IMR-90 (cell line): Measurements from ENCODE around the gene EFCAB10. TPM values are rescaled to one million over a fixed set of nuclear protein-coding genes. Genes with fewer than 3 reads are reported as not detected.
"Not testable (repeated sequence)": the region's sequence is repeated elsewhere in the genome, so short reads cannot be mapped to it uniquely, and the experiment has no call there.

ENCODE experiments used
- ATAC-seq: fragments of 200-7000 bp; cut with Tn5 transposase; 2 replicates; pipeline ENCODE4 v1.9.1; 2020; ENCODE audit warnings: low read depth, mild to moderate bottlenecking, moderate library complexity
- BruUV-seq: library from RNA; stranded (reverse); fragments of 400-500 nt; replicated peaks from 2 replicates; lab custom pipeline; 2021; lab: Mats Ljungman, UMichigan
- CTCF ChIA-PET: fragments of 300-600 bp; formaldehyde crosslinking; extraction: SDS; loops from one replicate; lab custom pipeline; 2021; ENCODE audit warnings: antibody characterized with exemption; lab: Yijun Ruan, JAX
- POLR2A ChIA-PET: fragments of 300-600 bp; sonication (Branson Sonifier 250); formaldehyde crosslinking; loops from one replicate; lab custom pipeline; 2022; ENCODE audit warnings: antibody characterized with exemption; ENCODE audit not compliant: unreplicated experiment; lab: Charles Lee
- DNase-seq: peaks from one replicate; pipeline ENCODE4 v3.0.0; 2013
- H2AFZ ChIP-seq: replicated peaks from 2 replicates; pipeline ENCODE3; 2013; ENCODE audit warnings: low read length, mild to moderate bottlenecking; ENCODE audit not compliant: poor library complexity
- H2AK5ac ChIP-seq: 2 replicates; pipeline ENCODE4 v1.6.1; 2013; ENCODE audit warnings: low read depth, low read length, inconsistent platforms
- H2AK9ac ChIP-seq: replicated peaks from 2 replicates; pipeline ENCODE3; 2013; ENCODE audit warnings: mild to moderate bottlenecking, low read depth, low read length, moderate library complexity; ENCODE audit not compliant: poor library complexity
- H2BK120ac ChIP-seq: 2 replicates; pipeline ENCODE4 v1.6.1; 2013; ENCODE audit warnings: low read depth, low read length, inconsistent platforms
- H2BK15ac ChIP-seq: 3 replicates; pipeline ENCODE4 v1.6.1; 2013; ENCODE audit warnings: low read depth, low read length, inconsistent platforms
- H2BK20ac ChIP-seq: 2 replicates; pipeline ENCODE4 v1.6.1; 2013; ENCODE audit warnings: low read depth, mild to moderate bottlenecking, inconsistent platforms, low read length, moderate library complexity
- H2BK5ac ChIP-seq: 2 replicates; pipeline ENCODE4 v1.6.1; 2013; ENCODE audit warnings: mild to moderate bottlenecking, low read depth, low read length, inconsistent platforms; ENCODE audit not compliant: poor library complexity, severe bottlenecking
- H3K14ac ChIP-seq: replicated peaks from 2 replicates; pipeline ENCODE4 v1.6.1; 2013; ENCODE audit warnings: low read depth, low read length, inconsistent platforms
- H3K18ac ChIP-seq: 2 replicates; pipeline ENCODE4 v1.6.1; 2013; ENCODE audit warnings: low read depth, low read length, control low read depth
- H3K23ac ChIP-seq: 2 replicates; pipeline ENCODE4 v1.6.1; 2013; ENCODE audit warnings: low read depth, low read length, inconsistent platforms
- H3K27ac ChIP-seq: 2 replicates; pipeline ENCODE4 v1.5.1; 2013; ENCODE audit warnings: mild to moderate bottlenecking, control low read depth, low read length; ENCODE audit not compliant: insufficient read depth
- H3K27me3 ChIP-seq: 2 replicates; pipeline ENCODE4 v1.6.1; 2013; ENCODE audit warnings: low read length; ENCODE audit not compliant: control insufficient read depth, insufficient read depth
- H3K36me3 ChIP-seq: 2 replicates; pipeline ENCODE4 v1.6.1; 2013; ENCODE audit warnings: low read length, mixed read lengths; ENCODE audit not compliant: control insufficient read depth, insufficient read depth
- H3K4ac ChIP-seq: 2 replicates; pipeline ENCODE4 v1.6.1; 2013; ENCODE audit warnings: low read depth, low read length, inconsistent platforms
- H3K4me1 ChIP-seq: 2 replicates; pipeline ENCODE4 v1.6.1; 2013; ENCODE audit warnings: low read length, mixed read lengths; ENCODE audit not compliant: control insufficient read depth, insufficient read depth
- H3K4me2 ChIP-seq: 2 replicates; pipeline ENCODE4 v1.6.1; 2013; ENCODE audit warnings: low read depth, mild to moderate bottlenecking, control low read depth, low read length, moderate library complexity
- H3K4me3 ChIP-seq: 2 replicates; pipeline ENCODE4 v1.5.1; 2013; ENCODE audit warnings: low read depth, mild to moderate bottlenecking, control low read depth, low read length, moderate library complexity; ENCODE audit not compliant: insufficient read depth
- H3K56ac ChIP-seq: 2 replicates; pipeline ENCODE4 v1.6.1; 2013; ENCODE audit warnings: low read length, inconsistent platforms; ENCODE audit not compliant: insufficient read depth; ENCODE audit errors: extremely low read depth
- H3K79me1 ChIP-seq, 2 experiments: 2 replicates each; pipeline ENCODE4 v1.6.1; 2013; ENCODE audit warnings: low read length in 2 of 2, inconsistent platforms in 1 of 2, low read depth in 1 of 2
- H3K9ac ChIP-seq: 2 replicates; pipeline ENCODE4 v1.6.1; 2013; ENCODE audit warnings: low read depth, low read length, control low read depth
- H3K9me1 ChIP-seq: 2 replicates; pipeline ENCODE4 v1.6.1; 2013; ENCODE audit warnings: low read length, inconsistent platforms; ENCODE audit not compliant: insufficient read depth
- H3K9me3 ChIP-seq: 2 replicates; pipeline ENCODE4 v1.6.1; 2013; ENCODE audit warnings: low read length; ENCODE audit not compliant: control insufficient read depth, insufficient read depth
- H4K20me1 ChIP-seq: 2 replicates; pipeline ENCODE4 v1.6.1; 2013; ENCODE audit warnings: low read length, inconsistent platforms; ENCODE audit not compliant: insufficient read depth
- H4K5ac ChIP-seq: 2 replicates; pipeline ENCODE4 v1.6.1; 2013; ENCODE audit warnings: mild to moderate bottlenecking, low read depth, low read length, control low read depth
- H4K8ac ChIP-seq, 2 experiments: 2 replicates each; pipeline ENCODE4 v1.6.1; 2013; ENCODE audit warnings: low read depth in 2 of 2, low read length in 2 of 2, control low read depth in 1 of 2, inconsistent platforms in 1 of 2
- H4K91ac ChIP-seq: 2 replicates; pipeline ENCODE4 v1.6.1; 2013; ENCODE audit warnings: low read depth, low read length, inconsistent platforms; ENCODE audit not compliant: insufficient read depth
- WGBS, 2 experiments: methylation state at CpG; one replicate each; pipeline versions ENCODE4 v1.1.5 to v1.1.7; 2013; ENCODE audit warnings: missing lambda C conversion rate in 2 of 2; ENCODE audit not compliant: insufficient read length in 1 of 2; ENCODE audit errors: extremely low coverage in 2 of 2; 5-methylcytosine and 5-hydroxymethylcytosine counted together
- dilution Hi-C: fragments of 300-500 bp; cut with HindIII; formaldehyde crosslinking; loops from one replicate; pipeline ENCODE4 v1.14.3; 2018; ENCODE audit warnings: low sequenced_read_pairs; ENCODE audit not compliant: unreplicated experiment
- in situ Hi-C: fragments of 300-500 bp; cut with MboI; formaldehyde crosslinking; loops from 3 replicates; pipeline ENCODE4 v1.14.3; 2019; ENCODE audit warnings: low sequenced_read_pairs, inconsistent platforms, mixed read lengths
- intact Hi-C: fragments of 100-400 bp; cut with micrococcal nuclease; formaldehyde crosslinking; loops from 2 replicates; pipeline ENCODE4 v1.10.0; 2022
- polyA plus RNA-seq, 3 experiments: library from polyadenylated mRNA; depleted of rRNA; stranded (reverse); fragments of >200 nt; gene quantifications; 2 replicates each; pipeline ENCODE4 v1.2.3, GENCODE V29; 2012; ENCODE audit warnings: low replicate concordance in 1 of 3
- total RNA-seq: library from RNA; depleted of rRNA; stranded (reverse); fragments of >200 nt; gene quantifications from 2 replicates; pipeline ENCODE4 v1.2.3, GENCODE V29; 2012

Gene EFCAB10
- total and polyA plus RNA-seq, 2 of the 4 experiments (the other 2 are of a cell fraction): not detected

DNA sequence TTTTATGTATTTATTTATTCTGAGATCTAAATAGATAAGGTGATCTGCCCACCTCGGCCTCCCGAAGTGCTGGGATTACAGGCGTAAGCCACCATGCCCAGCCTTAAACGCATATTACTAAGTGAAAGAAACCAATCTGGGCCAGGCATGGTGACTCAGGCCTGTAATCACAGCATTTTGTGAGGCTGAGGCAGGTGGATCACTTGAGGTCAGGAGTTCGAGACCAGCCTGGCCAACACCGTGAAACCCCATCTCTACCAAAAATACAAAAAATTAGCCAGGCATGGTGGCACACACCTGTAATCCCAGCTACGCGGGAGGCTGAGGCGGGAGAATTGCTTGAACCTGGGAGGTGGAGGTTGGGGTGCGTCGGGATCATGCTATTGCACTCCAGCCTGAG is 56.9 kb downstream of the EFCAB10 start:
- H3K79me1 ChIP-seq: peaks cover 7 to 16% of the 10 kb centered on the region in 2 experiments; a peak in 2 of 4 replicates
- H3K9me3 ChIP-seq, H3K56ac ChIP-seq, H4K5ac ChIP-seq, H3K27me3 ChIP-seq, H2BK5ac ChIP-seq, H3K36me3 ChIP-seq, H4K91ac ChIP-seq, H3K9me1 ChIP-seq, H3K4me1 ChIP-seq, H2AK5ac ChIP-seq, H2BK15ac ChIP-seq, H3K4me3 ChIP-seq, in situ Hi-C loops, H2AFZ ChIP-seq, H2AK9ac ChIP-seq, H2BK20ac ChIP-seq, H3K4ac ChIP-seq, BruUV-seq, ATAC-seq, dilution Hi-C loops, CTCF ChIA-PET, H4K8ac ChIP-seq, H3K4me2 ChIP-seq, POLR2A ChIA-PET, H3K9ac ChIP-seq, H3K18ac ChIP-seq, H3K14ac ChIP-seq, DNase-seq, H4K20me1 ChIP-seq, H2BK120ac ChIP-seq, H3K27ac ChIP-seq, H3K23ac ChIP-seq: not testable (repeated sequence)
- intact Hi-C loops: loop anchor here (5.0 kb wide), 1 partner anchor 137 kb away; the partner anchor contains the start of gene SRPK2
- WGBS, 2 experiments: no CpG with 5 or more reads among the region's 11 CpGs
